Measurements from ENCODE around the gene PRKCB. TPM values are rescaled to one million over a fixed set of nuclear protein-coding genes. Genes with fewer than 3 reads are reported as not detected.

The PRKCB gene
- total RNA-seq, 1 experiment from 2014 or later: 0.89 TPM

DNA sequence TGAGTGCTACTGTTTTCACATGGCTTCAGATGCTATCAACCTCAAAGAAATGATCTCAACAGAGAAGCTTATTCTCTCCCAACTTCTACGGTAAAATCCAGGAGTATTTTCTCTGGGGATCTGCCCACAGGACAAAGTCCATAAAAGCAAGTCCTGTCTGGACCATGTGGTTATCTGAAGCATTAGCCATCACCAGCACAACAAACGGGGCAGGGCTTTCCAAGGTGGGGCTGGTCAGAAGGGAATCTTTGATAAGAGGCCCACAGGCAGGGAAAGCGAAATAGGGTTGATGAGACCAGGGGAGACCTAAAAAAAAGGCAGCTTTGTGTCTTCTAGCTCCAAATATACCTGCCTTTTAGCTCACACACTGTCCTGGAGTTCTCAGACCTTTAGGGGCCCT is 381.7 kb downstream of the PRKCB start:
- TF ChIP-seq EZH2 (IDR thresholded peaks at IDR 0.05) (no peak), RAD21 (IDR thresholded peaks at IDR 0.05; ENCODE audit: low read depth) (no peak), SP1 (IDR thresholded peaks at IDR 0.05; ENCODE audit: low read depth) (no peak), MAX (IDR thresholded peaks at IDR 0.05) (no peak), CEBPB (IDR thresholded peaks at IDR 0.05; ENCODE audit: low read depth) (no peak), REST (IDR thresholded peaks at IDR 0.05; ENCODE audit: low read depth) (no peak), EGR1 (IDR thresholded peaks at IDR 0.05; ENCODE audit: low read depth) (no peak), YY1 (IDR thresholded peaks at IDR 0.05; ENCODE audit: extremely low read depth, insufficient replicate concordance, low read depth, low read length) (no peak), FOSL1 (IDR thresholded peaks at IDR 0.05; ENCODE audit: low read depth) (no peak), CTCF (IDR thresholded peaks at IDR 0.05 in 2 of 3, conservative IDR thresholded peaks at IDR 0.05 in 1 of 3; ENCODE audit: borderline replicate concordance in 1 of 3, insufficient read depth in 1 of 3, low read depth in 2 of 3, low read length in 2 of 3) (no peak), TCF7L2 (IDR thresholded peaks at IDR 0.05; ENCODE audit: borderline replicate concordance, extremely low read depth, insufficient read depth, insufficient read length) (no peak), POLR2AphosphoS5 (IDR thresholded peaks at IDR 0.05; ENCODE audit: low read depth, low read length) (no peak), EZH2phosphoT487 (IDR thresholded peaks at IDR 0.05; ENCODE audit: borderline replicate concordance) (no peak), ZFX (IDR thresholded peaks at IDR 0.05) (no peak)
- TF ChIP-seq, protein P1, sequence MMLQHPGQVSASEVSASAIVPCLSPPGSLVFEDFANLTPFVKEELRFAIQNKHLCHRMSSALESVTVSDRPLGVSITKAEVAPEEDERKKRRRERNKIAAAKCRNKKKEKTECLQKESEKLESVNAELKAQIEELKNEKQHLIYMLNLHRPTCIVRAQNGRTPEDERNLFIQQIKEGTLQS (IDR thresholded peaks at IDR 0.05): no peak
- no TSS peak for BruUV-seq (replicated peaks)
- DNase-seq (ENCODE audit: low read depth, low spot score) (no peak), ATAC-seq (no peak)
- intact Hi-C loops (cut with micrococcal nuclease): no loop called here
- Histone ChIP-seq H3K4me3 (replicated peaks in 1 of 2; ENCODE audit: low read depth in 1 of 2, low read length in 2 of 2) (no peak overlapping the region), H3K27ac (ENCODE audit: low read depth, low read length) (no peak overlapping the region), H3K4me2 (ENCODE audit: low read length) (no peak overlapping the region), H3K9me2 (ENCODE audit: insufficient read depth) (no peaks in the 10 kb centered on the region), H3K36me3 (ENCODE audit: control insufficient read depth in 1 of 2, insufficient read depth in 2 of 2, low read length in 2 of 2) (no peaks in the 10 kb centered on the region), H3K9me3 (ENCODE audit: control insufficient read depth in 1 of 2, insufficient read depth in 1 of 2, low read depth in 1 of 2, low read length in 2 of 2) (no peaks in the 10 kb centered on the region), H4K20me1 (ENCODE audit: insufficient read depth) (no peaks in the 10 kb centered on the region), H3K27me3 (ENCODE audit: insufficient read depth, low read length) (peaks cover 31% of the 10 kb centered on the region), H3K79me2 (ENCODE audit: insufficient read depth, low read length) (no peaks in the 10 kb centered on the region), H3K4me1 (ENCODE audit: control insufficient read depth in 1 of 2, insufficient read depth in 2 of 2, low read length in 2 of 2) (no peaks in the 10 kb centered on the region), H2AFZ (ENCODE audit: low read depth, low read length, poor library complexity, severe bottlenecking) (no peak overlapping the region), H3K9ac (ENCODE audit: low read length) (no peak overlapping the region)
- ChIA-PET POLR2A (no interaction called here), RAD21 (ENCODE audit: low non-redundant PET in 1 of 2, low total read pairs in 2 of 2, uncharacterized antibody in 2 of 2, unreplicated experiment in 2 of 2) (no interaction called here), CTCF (no interaction called here)

Data from HCT116 (cell line).